Common myeloid progenitor, CD34-positive (primary cell): ENCODE measurements around the gene WFDC1.

ENCODE experiments used
- CTCF ChIA-PET: fragments of 350-600 bp; sonication (Branson Sonifier 250); formaldehyde crosslinking; loops from one replicate; lab custom pipeline; 2021; ENCODE audit warnings: antibody characterized with exemption; lab: Charles Lee
- POLR2A ChIA-PET: fragments of 350-600 bp; sonication (Branson Sonifier 250); formaldehyde crosslinking; loops from one replicate; lab custom pipeline; 2021; ENCODE audit warnings: antibody characterized with exemption; lab: Charles Lee
- DNase-seq, 3 donors: peaks; one replicate each; pipeline versions ENCODE4 v3.0.0 to v3.0.0-alpha.2; 2013
- H3K27ac ChIP-seq, 2 experiments: 1 replicate in 1 of 2; 2 replicates in 1 of 2; pipeline ENCODE4 v1.7.0; 2013; ENCODE audit warnings: inconsistent platforms in 2 of 2, low read length in 2 of 2, mild to moderate bottlenecking in 2 of 2, low read depth in 1 of 2, moderate library complexity in 1 of 2; ENCODE audit not compliant: severe bottlenecking in 2 of 2, insufficient read depth in 1 of 2, poor library complexity in 1 of 2
- H3K27me3 ChIP-seq, 5 experiments: replicated peaks in 2 of 5; 1 replicate in 3 of 5; 2 replicates in 2 of 5; pipeline versions ENCODE4 v1.6.1 to v1.7.0; 2013; ENCODE audit warnings: low read length in 4 of 5, mild to moderate bottlenecking in 2 of 5, moderate library complexity in 2 of 5, inconsistent platforms in 1 of 5; ENCODE audit not compliant: insufficient read depth in 5 of 5, control insufficient read depth in 4 of 5
- H3K36me3 ChIP-seq, 4 experiments: 1 replicate in 2 of 4; 2 replicates in 2 of 4; pipeline versions ENCODE4 v1.6.1 to v1.7.0; 2013; ENCODE audit warnings: low read length in 3 of 4, control low read depth in 1 of 4, mild to moderate bottlenecking in 1 of 4; ENCODE audit not compliant: control insufficient read depth in 4 of 4, insufficient read depth in 4 of 4
- H3K4me1 ChIP-seq, 4 experiments: 1 replicate in 3 of 4; 2 replicates in 1 of 4; pipeline versions ENCODE4 v1.6.1 to v1.7.1; 2013; ENCODE audit warnings: low read length in 3 of 4, mild to moderate bottlenecking in 3 of 4, control low read depth in 1 of 4, inconsistent platforms in 1 of 4, moderate library complexity in 1 of 4; ENCODE audit not compliant: control insufficient read depth in 4 of 4, insufficient read depth in 4 of 4; ENCODE audit errors: control extremely low read depth in 1 of 4
- H3K4me3 ChIP-seq, 7 experiments: 1 replicate in 4 of 7; 2 replicates in 3 of 7; pipeline versions ENCODE4 v1.5.1 to v1.7.0; 2013; ENCODE audit warnings: mild to moderate bottlenecking in 7 of 7, low read length in 6 of 7, moderate library complexity in 6 of 7, inconsistent platforms in 2 of 7, low read depth in 2 of 7, control low read depth in 1 of 7; ENCODE audit not compliant: insufficient read depth in 4 of 7, control insufficient read depth in 1 of 7; ENCODE audit errors: extremely low read depth in 1 of 7
- H3K9me3 ChIP-seq, 5 experiments: 1 replicate in 4 of 5; 2 replicates in 1 of 5; pipeline versions ENCODE4 v1.6.1 to v1.7.1; 2013; ENCODE audit warnings: low read length in 4 of 5, mild to moderate bottlenecking in 2 of 5, inconsistent platforms in 1 of 5, low read depth in 1 of 5, moderate library complexity in 1 of 5; ENCODE audit not compliant: control insufficient read depth in 4 of 5, insufficient read depth in 2 of 5; ENCODE audit errors: control extremely low read depth in 1 of 5
- WGBS: methylation state at CpG from one replicate; pipeline ENCODE4 v1.1.5; 2013; ENCODE audit not compliant: insufficient coverage; 5-methylcytosine and 5-hydroxymethylcytosine counted together

The WFDC1 gene

DNA sequence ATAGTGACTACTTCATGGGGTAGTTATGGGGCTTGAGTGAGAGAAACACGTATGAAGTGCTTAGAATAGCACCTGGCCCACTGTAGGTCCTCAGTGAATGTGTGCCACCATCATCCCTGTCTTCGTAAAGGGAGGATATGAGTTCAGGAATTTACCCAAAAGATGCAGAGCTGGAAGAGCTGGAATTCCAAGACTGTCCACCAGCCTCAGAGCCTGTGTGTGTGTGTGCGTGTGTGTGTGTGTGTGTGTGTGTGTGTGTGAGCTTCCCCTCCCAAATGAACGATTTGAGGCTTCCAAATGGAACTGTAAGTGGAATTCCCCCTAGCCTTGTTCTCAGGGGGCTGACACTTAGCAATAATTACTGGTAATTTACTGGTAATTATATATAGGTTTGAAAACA is 27.3 kb downstream of the WFDC1 start:
- no peak overlapping the region for H3K4me3 ChIP-seq
- H3K36me3 ChIP-seq = no peaks in the 10 kb centered on the region
- H3K27ac ChIP-seq = no peak overlapping the region
- 62% methylated on average over 3 of the region's 4 CpGs for WGBS
- ChIA-PET CTCF (no interaction called here), POLR2A (no interaction called here)
- no peaks in the 10 kb centered on the region for H3K27me3 ChIP-seq
- no peak for DNase-seq
- peaks cover 0 to 8% (median 7%) of the 10 kb centered on the region in 5 experiments for H3K9me3 ChIP-seq
- no peaks in the 10 kb centered on the region for H3K4me1 ChIP-seq

DNA sequence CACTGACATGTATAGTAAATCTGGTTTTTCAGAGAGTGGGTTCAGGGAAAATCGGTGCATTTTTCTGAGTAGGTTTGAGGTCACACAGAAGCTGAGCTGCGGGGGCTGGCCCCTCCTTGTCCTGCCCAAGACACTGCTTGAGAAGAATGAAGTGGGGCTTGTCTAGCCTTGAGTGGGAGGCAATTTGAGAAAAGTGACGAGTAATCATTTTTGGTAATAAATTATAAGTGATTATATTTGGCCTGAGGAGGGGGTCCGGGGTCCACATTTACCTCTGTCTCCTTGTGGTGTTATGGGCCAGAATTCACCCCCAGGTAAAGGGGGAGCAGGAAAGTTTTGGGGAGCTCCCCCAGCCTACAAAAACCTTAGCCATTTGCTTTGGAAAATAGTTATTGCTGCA is 28.1 kb downstream of the WFDC1 start:
- H3K9me3 ChIP-seq = peaks cover 0 to 6% (median 5%) of the 10 kb centered on the region in 5 experiments
- H3K27ac ChIP-seq = no peak overlapping the region
- H3K27me3 ChIP-seq = no peaks in the 10 kb centered on the region
- no peaks in the 10 kb centered on the region for H3K4me1 ChIP-seq
- H3K4me3 ChIP-seq = no peak overlapping the region
- ChIA-PET POLR2A (no interaction called here), CTCF (no interaction called here)
- no peaks in the 10 kb centered on the region for H3K36me3 ChIP-seq
- WGBS = 94% methylated on average over 4 of the region's 4 CpGs
- DNase-seq = no peak

DNA sequence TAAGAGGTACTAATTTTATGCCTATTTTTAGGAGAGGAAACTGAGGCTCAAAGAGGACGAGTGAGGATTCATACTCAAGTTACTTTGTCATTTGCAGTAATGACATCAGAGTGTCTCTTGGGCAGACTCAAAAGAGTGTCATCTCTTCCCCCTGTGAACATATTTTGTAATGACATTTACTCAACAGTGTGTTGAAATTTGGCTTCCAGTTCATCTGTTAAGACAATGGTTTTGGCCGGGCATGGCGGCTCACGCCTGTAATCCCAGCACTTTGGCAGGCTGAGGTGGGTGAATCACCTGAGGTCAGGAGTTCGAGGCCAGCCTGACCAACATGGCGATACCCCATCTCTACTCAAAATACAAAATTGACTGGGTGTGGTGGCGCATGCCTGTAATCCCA is 28.9 kb downstream of the WFDC1 start:
- POLR2A ChIA-PET = no interaction called here
- H3K9me3 ChIP-seq = no peaks in the 10 kb centered on the region
- 98% methylated on average over 5 of the region's 7 CpGs for WGBS

DNA sequence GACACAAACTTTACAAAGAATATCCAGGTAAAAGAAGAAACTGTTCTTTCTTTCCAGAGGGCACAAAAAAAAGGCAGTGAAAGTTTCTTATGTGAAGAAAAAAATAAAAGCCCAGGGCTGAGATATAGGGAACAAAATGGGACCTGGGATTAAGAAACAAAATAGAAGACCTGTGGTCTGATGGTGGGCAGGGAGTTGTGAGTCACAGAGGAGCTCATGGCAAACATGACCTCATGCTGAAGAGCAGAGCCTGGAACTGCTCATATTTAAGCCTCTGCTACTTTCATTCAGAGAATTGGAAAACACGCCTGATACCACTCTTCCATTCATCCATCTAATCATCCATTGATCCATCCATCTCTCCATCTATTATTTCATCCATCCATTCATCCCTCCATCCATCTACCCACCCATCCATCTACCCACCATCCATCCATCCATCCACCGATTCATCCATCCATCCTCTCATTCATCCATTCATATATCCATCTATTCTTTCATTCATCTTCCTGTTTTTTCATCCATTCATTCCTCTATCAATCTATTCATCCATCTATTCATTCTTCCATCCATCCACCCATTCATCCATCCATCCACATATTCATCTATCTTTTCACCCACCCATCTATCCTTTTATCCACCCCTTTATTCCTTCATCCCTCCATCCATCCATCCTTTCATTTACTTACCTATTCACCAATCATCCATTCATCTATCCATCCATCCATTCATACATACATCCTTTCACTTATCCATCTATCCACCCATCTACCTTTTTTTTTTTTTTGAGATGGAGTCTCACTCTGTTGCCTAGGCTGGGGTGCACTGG is 30.0 kb downstream of the WFDC1 start:
- 50% methylated on average over 2 of the region's 2 CpGs for WGBS
- Histone ChIP-seq H3K4me1 (no peaks in the 10 kb centered on the region), H3K27me3 (no peaks in the 10 kb centered on the region), H3K9me3 (no peaks in the 10 kb centered on the region), H3K36me3 (no peaks in the 10 kb centered on the region), H3K27ac (no peak overlapping the region), H3K4me3 (no peak overlapping the region)
- no peak for DNase-seq
- CTCF ChIA-PET = no interaction called here
- POLR2A ChIA-PET = no interaction called here

More for the DNA sequence above, 28.9 kb downstream of the WFDC1 start:
- DNase-seq = no peak
- Histone ChIP-seq H3K27me3 (no peaks in the 10 kb centered on the region), H3K4me3 (no peak overlapping the region), H3K27ac (no peak overlapping the region), H3K36me3 (no peaks in the 10 kb centered on the region), H3K4me1 (no peaks in the 10 kb centered on the region)
- CTCF ChIA-PET = no interaction called here

DNA sequence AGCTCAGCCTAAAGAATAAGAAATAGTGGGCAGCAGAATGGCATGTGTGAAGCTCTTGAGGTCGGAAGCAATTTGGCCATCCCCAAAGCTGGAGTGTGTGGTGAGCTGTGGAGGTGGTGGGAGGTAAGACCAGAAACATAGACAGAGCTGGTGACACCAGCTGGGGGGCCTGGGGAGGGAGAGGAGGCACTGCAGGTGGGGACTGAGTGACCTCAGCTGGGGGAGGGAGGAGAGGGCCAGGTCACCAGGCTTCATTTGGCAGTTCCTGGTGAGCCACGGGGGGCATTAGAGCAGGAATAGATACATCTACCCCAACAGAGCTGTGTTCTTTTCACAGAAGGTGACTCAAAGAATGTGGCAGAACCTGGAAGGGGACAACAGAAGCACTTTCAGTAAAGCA is 31.9 kb downstream of the WFDC1 start:
- 100% methylated on average over 2 of the region's 2 CpGs for WGBS
- Histone ChIP-seq H3K27me3 (no peaks in the 10 kb centered on the region), H3K36me3 (no peaks in the 10 kb centered on the region), H3K9me3 (no peaks in the 10 kb centered on the region), H3K4me3 (no peak overlapping the region), H3K4me1 (no peaks in the 10 kb centered on the region), H3K27ac (no peak overlapping the region)
- ChIA-PET POLR2A (interaction anchor here (0.6 kb wide), 1 partner anchor 10 kb away, joined by 4 read pairs; no protein-coding TSS in a partner anchor), CTCF (interaction anchor here (0.5 kb wide), 1 partner anchor 38 kb away, joined by 3 read pairs; no protein-coding TSS in a partner anchor)
- DNase-seq = no peak

DNA sequence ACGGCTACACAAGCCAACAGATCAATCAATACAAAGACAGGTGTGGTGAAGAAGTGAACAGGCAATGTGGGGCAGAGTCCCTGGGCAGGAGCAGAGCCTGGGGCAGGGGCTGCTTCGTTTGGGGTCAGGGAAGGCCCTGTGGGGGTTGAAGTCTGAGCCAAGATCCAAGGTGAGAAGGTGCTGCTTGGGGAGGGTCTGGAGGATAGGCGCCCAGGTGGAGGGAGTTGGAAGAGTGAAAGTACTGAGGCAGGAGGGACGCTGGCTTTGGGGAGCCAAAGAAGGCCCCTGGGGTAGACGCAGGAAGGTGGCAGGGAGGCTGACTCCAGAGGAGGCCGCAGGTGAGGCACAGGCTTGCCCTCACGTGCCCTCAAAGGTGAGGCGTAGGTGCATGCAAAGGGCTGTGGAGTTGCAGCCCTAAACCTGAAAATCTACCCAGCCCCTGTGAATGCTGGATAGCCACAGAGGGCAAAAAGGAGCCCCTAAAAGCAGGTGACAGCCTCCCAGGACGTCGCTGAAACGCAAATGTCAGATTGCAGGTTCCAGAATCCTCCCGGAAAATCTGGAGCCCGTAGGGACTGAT is 33.3 kb downstream of the WFDC1 start:
- Histone ChIP-seq H3K4me1 (no peaks in the 10 kb centered on the region), H3K4me3 (no peak overlapping the region), H3K36me3 (no peaks in the 10 kb centered on the region), H3K27ac (no peak overlapping the region), H3K27me3 (no peaks in the 10 kb centered on the region), H3K9me3 (no peaks in the 10 kb centered on the region)
- 95% methylated on average over 12 of the region's 13 CpGs for WGBS
- ChIA-PET POLR2A (no interaction called here), CTCF (no interaction called here)
- no peak for DNase-seq

DNA sequence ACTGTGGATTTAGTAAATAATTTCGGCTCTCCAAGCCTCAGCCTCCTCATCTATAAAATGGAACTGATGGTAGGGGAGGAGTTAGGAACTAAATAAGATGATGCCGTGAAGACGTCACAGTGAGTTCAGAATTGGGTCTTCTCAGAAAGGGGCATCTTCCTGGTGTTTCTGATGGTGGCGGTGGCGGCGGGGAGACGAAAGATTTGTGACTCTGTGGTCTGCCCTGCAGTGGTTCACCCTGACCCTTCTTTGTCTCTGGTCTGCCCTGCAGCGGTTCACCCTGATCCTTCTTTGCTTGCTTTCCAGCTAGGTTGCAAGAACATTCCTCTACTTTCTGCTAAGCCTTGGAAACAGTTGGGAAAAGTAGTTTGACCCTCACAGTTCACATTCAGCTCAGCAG is 34.3 kb downstream of the WFDC1 start:
- Histone ChIP-seq H3K27me3 (no peaks in the 10 kb centered on the region), H3K27ac (no peak overlapping the region), H3K4me1 (no peaks in the 10 kb centered on the region), H3K36me3 (no peaks in the 10 kb centered on the region), H3K9me3 (no peaks in the 10 kb centered on the region), H3K4me3 (no peak overlapping the region)
- ChIA-PET POLR2A (no interaction called here), CTCF (no interaction called here)
- DNase-seq = no peak
- 98% methylated on average over 8 of the region's 8 CpGs for WGBS
